Forelimb muscle (tissue), 1 donor: ENCODE results near the gene CELF5. TPM values are rescaled to one million over a fixed set of nuclear protein-coding genes. Genes with fewer than 3 reads are reported as not detected.

ENCODE experiments used
- DNase-seq: peaks from one replicate; pipeline ENCODE4 v3.0.0-alpha.2; 2013; ENCODE audit warnings: low read depth
- polyA plus RNA-seq: library from polyadenylated mRNA; unstranded; fragments of 120-200 nt; gene quantifications from one replicate; pipeline ENCODE4 v1.2.1, GENCODE V29; 2013; ENCODE audit not compliant: insufficient read length

Gene CELF5
- polyA plus RNA-seq, 1 donor = 0.15 TPM

DNA sequence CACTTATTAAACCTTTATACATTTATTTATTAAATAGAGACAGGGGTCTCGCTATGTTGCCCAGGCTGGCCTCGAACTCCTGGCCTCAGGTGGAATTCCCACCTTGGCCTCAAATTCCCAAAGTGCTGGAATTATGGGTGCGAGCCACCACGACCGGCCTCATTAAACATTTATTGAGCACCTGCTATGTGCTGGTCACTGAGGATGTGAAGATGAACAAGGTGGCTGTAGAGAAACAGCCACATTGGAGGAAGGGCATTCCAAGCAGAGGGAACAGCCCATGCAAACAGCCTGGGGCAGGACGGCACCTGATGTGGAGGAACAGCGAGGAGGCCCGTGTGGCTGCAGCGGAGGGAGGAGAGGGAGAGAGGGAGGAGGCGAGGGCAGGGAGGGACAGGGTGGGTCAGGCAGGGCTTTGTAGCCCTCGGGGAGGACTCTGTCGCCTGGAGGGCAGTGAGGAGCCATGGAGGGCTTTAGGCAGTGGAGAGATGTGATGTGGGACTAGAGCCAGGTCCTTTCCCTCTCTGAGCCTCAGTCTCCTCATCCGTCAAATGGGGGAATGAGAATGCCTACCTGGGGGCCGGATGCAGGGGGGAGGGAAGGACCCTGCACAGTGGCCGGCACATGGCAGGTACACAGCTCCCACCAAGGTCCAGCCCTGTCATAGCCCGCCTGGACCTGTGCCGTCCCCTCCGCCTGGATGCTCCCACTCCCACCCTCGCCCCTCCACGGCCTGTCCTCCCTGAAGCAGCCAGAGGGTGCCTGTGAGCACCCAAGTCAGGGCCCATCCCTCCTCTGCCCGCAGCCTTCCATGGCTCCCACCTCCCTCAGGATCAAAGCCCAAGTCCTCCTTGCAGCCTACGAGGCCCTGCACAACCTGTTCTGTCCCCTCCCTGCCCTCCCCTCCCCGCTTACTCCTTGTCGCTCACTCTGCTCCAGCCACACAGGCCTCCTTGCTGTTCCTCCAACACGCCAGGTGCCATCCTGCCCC, 120.4 kb downstream of the CELF5 start:
- DNase-seq = no peak

DNA sequence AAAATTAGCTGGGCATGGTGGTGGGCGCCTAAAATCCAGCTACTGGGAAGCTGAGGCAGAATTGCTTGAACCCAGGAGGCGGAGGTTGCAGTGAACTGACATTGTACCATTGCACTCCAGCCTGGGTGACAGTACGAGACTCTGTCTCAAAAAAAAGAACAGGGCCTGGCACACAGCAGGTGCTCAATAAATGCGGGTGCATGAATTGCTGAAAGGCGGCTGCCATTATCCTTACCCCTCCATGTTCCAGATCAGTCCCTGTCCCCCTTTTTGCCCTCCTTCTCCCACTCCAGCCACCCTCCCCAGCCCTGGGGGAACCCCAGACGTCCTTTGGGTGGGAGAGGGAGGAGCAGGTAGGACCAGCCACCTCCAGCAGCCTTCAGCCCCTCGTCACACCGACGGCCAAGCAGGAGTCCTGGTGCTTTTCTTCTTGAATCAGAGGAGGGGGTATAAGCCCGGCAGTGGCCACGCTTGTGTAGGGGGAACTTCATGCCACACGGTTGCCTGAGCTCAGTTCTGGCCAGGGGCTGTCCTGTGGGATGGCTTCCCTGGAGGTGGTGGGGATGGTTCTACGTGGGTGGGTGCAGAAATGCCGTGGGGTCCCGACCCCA, 121.5 kb downstream of the CELF5 start:
- no peak for DNase-seq

Other genes with a start within 250 kb of the CELF5 start
- 0.70 TPM for gene TLE6, start 247.1 kb upstream of the CELF5 start, polyA plus RNA-seq
- gene TLE2, start 195.4 kb upstream of the CELF5 start, polyA plus RNA-seq = 29.3 TPM
- gene TLE5, start 162.2 kb upstream of the CELF5 start, polyA plus RNA-seq = 800 TPM
- 54.7 TPM for gene GNA11, start 130.3 kb upstream of the CELF5 start, polyA plus RNA-seq
- gene GNA15, start 88.6 kb upstream of the CELF5 start, polyA plus RNA-seq = 1.6 TPM
- 0.56 TPM for gene S1PR4, start 45.9 kb upstream of the CELF5 start, polyA plus RNA-seq
- 26.0 TPM for gene NCLN, start 38.7 kb upstream of the CELF5 start, polyA plus RNA-seq
- gene NFIC, start 141.9 kb downstream of the CELF5 start, polyA plus RNA-seq = 35.4 TPM